IMR-90 (cell line): ENCODE measurements around the gene ISG20. TPM values are rescaled to one million over a fixed set of nuclear protein-coding genes. Genes with fewer than 3 reads are reported as not detected.

Experiments used
- ATAC-seq: fragments of 200-7000 bp; cut with Tn5 transposase; 2 replicates; pipeline ENCODE4 v1.9.1; 2020; ENCODE audit warnings: low read depth, mild to moderate bottlenecking, moderate library complexity
- BruUV-seq: library from RNA; stranded (reverse); fragments of 400-500 nt; replicated peaks from 2 replicates; lab custom pipeline; 2021; lab: Mats Ljungman, UMichigan
- CTCF ChIA-PET: fragments of 300-600 bp; formaldehyde crosslinking; extraction: SDS; loops from one replicate; lab custom pipeline; 2021; ENCODE audit warnings: antibody characterized with exemption; lab: Yijun Ruan, JAX
- POLR2A ChIA-PET: fragments of 300-600 bp; sonication (Branson Sonifier 250); formaldehyde crosslinking; loops from one replicate; lab custom pipeline; 2022; ENCODE audit warnings: antibody characterized with exemption; ENCODE audit not compliant: unreplicated experiment; lab: Charles Lee
- DNase-seq: peaks from one replicate; pipeline ENCODE4 v3.0.0; 2013
- H2AFZ ChIP-seq: replicated peaks from 2 replicates; pipeline ENCODE3; 2013; ENCODE audit warnings: low read length, mild to moderate bottlenecking; ENCODE audit not compliant: poor library complexity
- H2AK5ac ChIP-seq: 2 replicates; pipeline ENCODE4 v1.6.1; 2013; ENCODE audit warnings: low read depth, low read length, inconsistent platforms
- H2AK9ac ChIP-seq: replicated peaks from 2 replicates; pipeline ENCODE3; 2013; ENCODE audit warnings: mild to moderate bottlenecking, low read depth, low read length, moderate library complexity; ENCODE audit not compliant: poor library complexity
- H2BK120ac ChIP-seq: 2 replicates; pipeline ENCODE4 v1.6.1; 2013; ENCODE audit warnings: low read depth, low read length, inconsistent platforms
- H2BK15ac ChIP-seq: 3 replicates; pipeline ENCODE4 v1.6.1; 2013; ENCODE audit warnings: low read depth, low read length, inconsistent platforms
- H2BK20ac ChIP-seq: 2 replicates; pipeline ENCODE4 v1.6.1; 2013; ENCODE audit warnings: low read depth, mild to moderate bottlenecking, inconsistent platforms, low read length, moderate library complexity
- H2BK5ac ChIP-seq: 2 replicates; pipeline ENCODE4 v1.6.1; 2013; ENCODE audit warnings: mild to moderate bottlenecking, low read depth, low read length, inconsistent platforms; ENCODE audit not compliant: poor library complexity, severe bottlenecking
- H3K14ac ChIP-seq: replicated peaks from 2 replicates; pipeline ENCODE4 v1.6.1; 2013; ENCODE audit warnings: low read depth, low read length, inconsistent platforms
- H3K18ac ChIP-seq: 2 replicates; pipeline ENCODE4 v1.6.1; 2013; ENCODE audit warnings: low read depth, low read length, control low read depth
- H3K23ac ChIP-seq: 2 replicates; pipeline ENCODE4 v1.6.1; 2013; ENCODE audit warnings: low read depth, low read length, inconsistent platforms
- H3K27ac ChIP-seq: 2 replicates; pipeline ENCODE4 v1.5.1; 2013; ENCODE audit warnings: mild to moderate bottlenecking, control low read depth, low read length; ENCODE audit not compliant: insufficient read depth
- H3K27me3 ChIP-seq: 2 replicates; pipeline ENCODE4 v1.6.1; 2013; ENCODE audit warnings: low read length; ENCODE audit not compliant: control insufficient read depth, insufficient read depth
- H3K36me3 ChIP-seq: 2 replicates; pipeline ENCODE4 v1.6.1; 2013; ENCODE audit warnings: low read length, mixed read lengths; ENCODE audit not compliant: control insufficient read depth, insufficient read depth
- H3K4ac ChIP-seq: 2 replicates; pipeline ENCODE4 v1.6.1; 2013; ENCODE audit warnings: low read depth, low read length, inconsistent platforms
- H3K4me1 ChIP-seq: 2 replicates; pipeline ENCODE4 v1.6.1; 2013; ENCODE audit warnings: low read length, mixed read lengths; ENCODE audit not compliant: control insufficient read depth, insufficient read depth
- H3K4me2 ChIP-seq: 2 replicates; pipeline ENCODE4 v1.6.1; 2013; ENCODE audit warnings: low read depth, mild to moderate bottlenecking, control low read depth, low read length, moderate library complexity
- H3K4me3 ChIP-seq: 2 replicates; pipeline ENCODE4 v1.5.1; 2013; ENCODE audit warnings: low read depth, mild to moderate bottlenecking, control low read depth, low read length, moderate library complexity; ENCODE audit not compliant: insufficient read depth
- H3K56ac ChIP-seq: 2 replicates; pipeline ENCODE4 v1.6.1; 2013; ENCODE audit warnings: low read length, inconsistent platforms; ENCODE audit not compliant: insufficient read depth; ENCODE audit errors: extremely low read depth
- H3K79me1 ChIP-seq, 2 experiments: 2 replicates each; pipeline ENCODE4 v1.6.1; 2013; ENCODE audit warnings: low read length in 2 of 2, inconsistent platforms in 1 of 2, low read depth in 1 of 2
- H3K9ac ChIP-seq: 2 replicates; pipeline ENCODE4 v1.6.1; 2013; ENCODE audit warnings: low read depth, low read length, control low read depth
- H3K9me1 ChIP-seq: 2 replicates; pipeline ENCODE4 v1.6.1; 2013; ENCODE audit warnings: low read length, inconsistent platforms; ENCODE audit not compliant: insufficient read depth
- H3K9me3 ChIP-seq: 2 replicates; pipeline ENCODE4 v1.6.1; 2013; ENCODE audit warnings: low read length; ENCODE audit not compliant: control insufficient read depth, insufficient read depth
- H4K20me1 ChIP-seq: 2 replicates; pipeline ENCODE4 v1.6.1; 2013; ENCODE audit warnings: low read length, inconsistent platforms; ENCODE audit not compliant: insufficient read depth
- H4K5ac ChIP-seq: 2 replicates; pipeline ENCODE4 v1.6.1; 2013; ENCODE audit warnings: mild to moderate bottlenecking, low read depth, low read length, control low read depth
- H4K8ac ChIP-seq, 2 experiments: 2 replicates each; pipeline ENCODE4 v1.6.1; 2013; ENCODE audit warnings: low read depth in 2 of 2, low read length in 2 of 2, control low read depth in 1 of 2, inconsistent platforms in 1 of 2
- H4K91ac ChIP-seq: 2 replicates; pipeline ENCODE4 v1.6.1; 2013; ENCODE audit warnings: low read depth, low read length, inconsistent platforms; ENCODE audit not compliant: insufficient read depth
- CEBPB ChIP-seq: IDR thresholded peaks from 2 replicates; pipeline ENCODE4 v1.6.1; 2012; ENCODE audit warnings: low read depth, low read length, improper control_type of control experiment
- MAFK ChIP-seq: IDR thresholded peaks from 2 replicates; pipeline ENCODE4 v1.6.1; 2012; ENCODE audit warnings: low read depth, low read length, improper control_type of control experiment
- POLR2A ChIP-seq: IDR thresholded peaks from 2 replicates; pipeline ENCODE4 v1.6.1; 2012; ENCODE audit warnings: mild to moderate bottlenecking, low read depth, low read length
- RAD21 ChIP-seq: IDR thresholded peaks from 2 replicates; pipeline ENCODE4 v1.6.1; 2012; ENCODE audit warnings: low read length, improper control_type of control experiment
- RCOR1 ChIP-seq: IDR thresholded peaks from 2 replicates; pipeline ENCODE4 v1.6.1; 2012; ENCODE audit warnings: mild to moderate bottlenecking, low read length, improper control_type of control experiment; ENCODE audit not compliant: insufficient replicate concordance
- RFX5 ChIP-seq: IDR thresholded peaks from 2 replicates; pipeline ENCODE4 v1.8.0; 2012; ENCODE audit warnings: low read depth, mild to moderate bottlenecking, low read length, moderate library complexity
- WGBS, 2 experiments: methylation state at CpG; one replicate each; pipeline versions ENCODE4 v1.1.5 to v1.1.7; 2013; ENCODE audit warnings: missing lambda C conversion rate in 2 of 2; ENCODE audit not compliant: insufficient read length in 1 of 2; ENCODE audit errors: extremely low coverage in 2 of 2; 5-methylcytosine and 5-hydroxymethylcytosine counted together
- dilution Hi-C: fragments of 300-500 bp; cut with HindIII; formaldehyde crosslinking; loops from one replicate; pipeline ENCODE4 v1.14.3; 2018; ENCODE audit warnings: low sequenced_read_pairs; ENCODE audit not compliant: unreplicated experiment
- in situ Hi-C: fragments of 300-500 bp; cut with MboI; formaldehyde crosslinking; loops from 3 replicates; pipeline ENCODE4 v1.14.3; 2019; ENCODE audit warnings: low sequenced_read_pairs, inconsistent platforms, mixed read lengths
- intact Hi-C: fragments of 100-400 bp; cut with micrococcal nuclease; formaldehyde crosslinking; loops from 2 replicates; pipeline ENCODE4 v1.10.0; 2022
- polyA plus RNA-seq, 3 experiments: library from polyadenylated mRNA; depleted of rRNA; stranded (reverse); fragments of >200 nt; gene quantifications; 2 replicates each; pipeline ENCODE4 v1.2.3, GENCODE V29; 2012; ENCODE audit warnings: low replicate concordance in 1 of 3
- total RNA-seq: library from RNA; depleted of rRNA; stranded (reverse); fragments of >200 nt; gene quantifications from 2 replicates; pipeline ENCODE4 v1.2.3, GENCODE V29; 2012
- TF ChIP-seq, protein P1 (sequence below): fragments of 150-350 bp; IDR thresholded peaks from 2 replicates; pipeline ENCODE4 v1.6.1; 2016; ENCODE audit warnings: low read depth, mild to moderate bottlenecking, low read length, moderate library complexity, borderline replicate concordance

The ISG20 gene
- total and polyA plus RNA-seq, 2 of the 4 experiments (the other 2 are of a cell fraction): 0.72 to 1.2 TPM

- Histone ChIP-seq H3K36me3 (peaks cover 27% of the 10 kb centered on the region), H3K27me3 (no peaks in the 10 kb centered on the region), H3K23ac (peak overlapping the region; percentile 65; the same call in 1 of the 2 replicates), H2BK15ac (peak overlapping the region; percentile 31; the same call in 2 of the 3 replicates), H3K9me3 (no peaks in the 10 kb centered on the region), H2BK5ac (peak overlapping the region; percentile 50), H3K4ac (peak overlapping the region; percentile 48), H2BK120ac (no peak overlapping the region), H3K9ac (no peak overlapping the region), H3K4me1 (peaks cover 27% of the 10 kb centered on the region), H4K20me1 (peaks cover 71% of the 10 kb centered on the region), H3K4me3 (no peak overlapping the region), H4K5ac (no peak overlapping the region), H3K4me2 (peak overlapping the region; percentile 51), H3K27ac (peak overlapping the region; percentile 75; the same call in 1 of the 2 replicates), H4K8ac (no peak overlapping the region), H3K9me1 (peaks cover 28% of the 10 kb centered on the region), H4K91ac (peak overlapping the region; percentile 6; the same call in 1 of the 2 replicates), H3K18ac (no peak overlapping the region), H3K79me1 (peaks cover 9 to 50% of the 10 kb centered on the region in 2 experiments), H2AK5ac (peak overlapping the region; percentile 63; the same call in 1 of the 2 replicates), H2AK9ac (peak overlapping the region; percentile 2), H3K14ac (0 out of 2 replicates have a peak overlapping the region, but pooled peaks have one; percentile 13), H2BK20ac (no peak overlapping the region), H3K56ac (peak overlapping the region; percentile 13; the same call in 1 of the 2 replicates), H2AFZ (no peak overlapping the region)
- WGBS, 2 experiments: no CpG with 5 or more reads among the region's 3 CpGs
- dilution Hi-C loops: no loop called here
- no peak for DNase-seq
- no peak for ATAC-seq
- in situ Hi-C loops: no loop called here
- intact Hi-C loops: no loop called here
- POLR2A ChIA-PET: no interaction called here
- BruUV-seq: no TSS peak
- TF ChIP-seq, protein P1, sequence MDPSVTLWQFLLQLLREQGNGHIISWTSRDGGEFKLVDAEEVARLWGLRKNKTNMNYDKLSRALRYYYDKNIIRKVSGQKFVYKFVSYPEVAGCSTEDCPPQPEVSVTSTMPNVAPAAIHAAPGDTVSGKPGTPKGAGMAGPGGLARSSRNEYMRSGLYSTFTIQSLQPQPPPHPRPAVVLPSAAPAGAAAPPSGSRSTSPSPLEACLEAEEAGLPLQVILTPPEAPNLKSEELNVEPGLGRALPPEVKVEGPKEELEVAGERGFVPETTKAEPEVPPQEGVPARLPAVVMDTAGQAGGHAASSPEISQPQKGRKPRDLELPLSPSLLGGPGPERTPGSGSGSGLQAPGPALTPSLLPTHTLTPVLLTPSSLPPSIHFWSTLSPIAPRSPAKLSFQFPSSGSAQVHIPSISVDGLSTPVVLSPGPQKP: no peak
- no peak for TF ChIP-seq RFX5
- TF ChIP-seq POLR2A: no peak
- no peak for TF ChIP-seq MAFK
- no peak for TF ChIP-seq RAD21
- no peak for TF ChIP-seq RCOR1
- TF ChIP-seq CEBPB: no peak
- CTCF ChIA-PET: no interaction called here
Observed at GRCh38 chr15:88623632-88624031, 15.2 kb upstream of the ISG20 start.
